ENCODE data around the gene CCT2. TPM values are rescaled to one million over a fixed set of nuclear protein-coding genes. Genes with fewer than 3 reads are reported as not detected.

Gene CCT2
- total and polyA plus RNA-seq, 2 of the 13 experiments (the other 11 are each of a cell fraction or from before 2014, with no cell fraction given) = 209 to 388 TPM

DNA sequence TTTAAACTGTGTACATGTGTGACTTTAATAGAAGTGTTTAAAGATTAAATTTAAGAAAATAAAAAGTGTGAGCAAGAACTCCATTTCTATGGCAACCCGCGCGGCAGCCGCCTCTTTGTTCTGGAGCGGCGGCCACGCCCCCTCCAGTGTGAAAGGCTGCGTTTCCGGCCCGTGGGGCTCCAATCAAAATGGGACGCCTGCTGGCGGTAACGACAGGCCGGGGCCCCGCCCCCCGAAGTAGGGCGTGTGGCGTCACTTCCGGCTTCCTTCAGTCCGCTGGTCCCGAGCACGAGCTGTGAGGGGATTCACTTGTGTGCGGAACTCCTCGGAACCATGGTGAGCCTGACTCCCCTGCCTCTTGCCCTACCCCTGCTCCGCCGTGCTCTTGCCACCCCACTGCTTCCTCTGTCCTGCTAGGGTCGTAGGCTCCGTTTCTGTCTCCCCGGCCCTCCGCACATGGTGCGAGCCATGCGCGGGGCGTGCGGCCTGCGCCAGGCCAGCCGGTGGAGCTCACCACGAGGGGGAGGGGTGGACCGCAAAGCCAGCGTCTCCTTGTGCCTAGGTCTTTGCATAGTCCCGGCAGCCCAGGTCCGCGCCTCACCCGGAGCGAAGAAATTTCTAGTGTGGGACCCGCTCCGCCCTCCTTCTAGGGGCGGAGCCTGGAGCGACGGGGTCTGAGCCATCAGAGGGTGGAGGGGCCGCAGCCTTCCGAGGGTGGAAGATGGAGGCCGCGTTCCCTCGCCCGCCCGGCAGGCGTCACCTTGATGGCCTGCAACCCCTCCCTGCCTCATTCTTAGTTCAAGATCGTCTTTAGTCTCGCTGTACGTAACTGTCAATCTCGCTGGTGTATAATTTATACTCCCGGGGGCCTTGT is at the start of gene CCT2 (continued):
- TF ChIP-seq, protein P1, sequence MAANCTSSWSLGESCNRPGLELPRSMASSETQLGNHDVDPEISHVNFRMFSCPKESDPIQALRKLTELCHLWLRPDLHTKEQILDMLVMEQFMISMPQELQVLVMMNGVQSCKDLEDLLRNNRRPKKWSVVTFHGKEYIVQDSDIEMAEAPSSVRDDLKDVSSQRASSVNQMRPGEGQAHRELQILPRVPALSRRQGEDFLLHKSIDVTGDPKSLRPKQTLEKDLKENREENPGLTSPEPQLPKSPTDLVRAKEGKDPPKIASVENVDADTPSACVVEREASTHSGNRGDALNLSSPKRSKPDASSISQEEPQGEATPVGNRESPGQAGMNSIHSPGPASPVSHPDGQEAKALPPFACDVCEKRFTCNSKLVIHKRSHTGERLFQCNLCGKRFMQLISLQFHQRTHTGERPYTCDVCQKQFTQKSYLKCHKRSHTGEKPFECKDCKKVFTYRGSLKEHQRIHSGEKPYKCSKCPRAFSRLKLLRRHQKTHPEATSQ (CRISPR knock-in tag; IDR thresholded peaks at IDR 0.05; ENCODE audit: borderline replicate concordance) = 0 out of 2 replicates have a peak, but pooled peaks have one; percentile 68
- peak; percentile 92 for TF ChIP-seq ZNF160 (CRISPR knock-in tag; IDR thresholded peaks at IDR 0.05)
- TF ChIP-seq, protein P2, sequence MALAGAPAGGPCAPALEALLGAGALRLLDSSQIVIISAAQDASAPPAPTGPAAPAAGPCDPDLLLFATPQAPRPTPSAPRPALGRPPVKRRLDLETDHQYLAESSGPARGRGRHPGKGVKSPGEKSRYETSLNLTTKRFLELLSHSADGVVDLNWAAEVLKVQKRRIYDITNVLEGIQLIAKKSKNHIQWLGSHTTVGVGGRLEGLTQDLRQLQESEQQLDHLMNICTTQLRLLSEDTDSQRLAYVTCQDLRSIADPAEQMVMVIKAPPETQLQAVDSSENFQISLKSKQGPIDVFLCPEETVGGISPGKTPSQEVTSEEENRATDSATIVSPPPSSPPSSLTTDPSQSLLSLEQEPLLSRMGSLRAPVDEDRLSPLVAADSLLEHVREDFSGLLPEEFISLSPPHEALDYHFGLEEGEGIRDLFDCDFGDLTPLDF (CRISPR knock-in tag; IDR thresholded peaks at IDR 0.05) = peak; percentile 87
- TF ChIP-seq HMG20B (CRISPR knock-in tag; conservative IDR thresholded peaks at IDR 0.05) = peak; percentile 44
- peak; percentile 97 for TF ChIP-seq ZNF501 (CRISPR knock-in tag; IDR thresholded peaks at IDR 0.05)
- TF ChIP-seq, protein P3, sequence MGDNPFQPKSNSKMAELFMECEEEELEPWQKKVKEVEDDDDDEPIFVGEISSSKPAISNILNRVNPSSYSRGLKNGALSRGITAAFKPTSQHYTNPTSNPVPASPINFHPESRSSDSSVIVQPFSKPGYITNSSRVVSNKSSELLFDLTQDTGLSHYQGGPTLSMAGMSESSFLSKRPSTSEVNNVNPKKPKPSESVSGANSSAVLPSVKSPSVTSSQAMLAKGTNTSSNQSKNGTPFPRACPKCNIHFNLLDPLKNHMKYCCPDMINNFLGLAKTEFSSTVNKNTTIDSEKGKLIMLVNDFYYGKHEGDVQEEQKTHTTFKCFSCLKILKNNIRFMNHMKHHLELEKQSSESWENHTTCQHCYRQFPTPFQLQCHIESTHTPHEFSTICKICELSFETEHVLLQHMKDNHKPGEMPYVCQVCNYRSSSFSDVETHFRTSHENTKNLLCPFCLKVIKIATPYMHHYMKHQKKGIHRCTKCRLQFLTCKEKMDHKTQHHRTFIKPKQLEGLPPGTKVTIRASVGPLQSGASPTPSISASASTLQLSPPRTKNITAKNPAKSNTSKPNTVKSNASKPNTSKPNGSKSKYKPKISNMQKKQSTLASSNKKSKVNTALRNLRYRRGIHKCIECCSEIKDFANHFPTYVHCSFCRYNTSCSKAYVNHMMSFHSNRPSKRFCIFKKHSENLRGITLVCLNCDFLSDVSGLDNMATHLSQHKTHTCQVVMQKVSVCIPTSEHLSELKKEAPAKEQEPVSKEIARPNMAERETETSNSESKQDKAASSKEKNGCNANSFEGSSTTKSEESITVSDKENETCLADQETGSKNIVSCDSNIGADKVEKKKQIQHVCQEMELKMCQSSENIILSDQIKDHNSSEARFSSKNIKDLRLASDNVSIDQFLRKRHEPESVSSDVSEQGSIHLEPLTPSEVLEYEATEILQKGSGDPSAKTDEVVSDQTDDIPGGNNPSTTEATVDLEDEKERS (CRISPR knock-in tag; IDR thresholded peaks at IDR 0.05) = peak; percentile 17; the same call in 1 of the 2 replicates
- TF ChIP-seq ZNF547 (CRISPR knock-in tag; IDR thresholded peaks at IDR 0.05) = peak; percentile 92
- TF ChIP-seq, protein P4, sequence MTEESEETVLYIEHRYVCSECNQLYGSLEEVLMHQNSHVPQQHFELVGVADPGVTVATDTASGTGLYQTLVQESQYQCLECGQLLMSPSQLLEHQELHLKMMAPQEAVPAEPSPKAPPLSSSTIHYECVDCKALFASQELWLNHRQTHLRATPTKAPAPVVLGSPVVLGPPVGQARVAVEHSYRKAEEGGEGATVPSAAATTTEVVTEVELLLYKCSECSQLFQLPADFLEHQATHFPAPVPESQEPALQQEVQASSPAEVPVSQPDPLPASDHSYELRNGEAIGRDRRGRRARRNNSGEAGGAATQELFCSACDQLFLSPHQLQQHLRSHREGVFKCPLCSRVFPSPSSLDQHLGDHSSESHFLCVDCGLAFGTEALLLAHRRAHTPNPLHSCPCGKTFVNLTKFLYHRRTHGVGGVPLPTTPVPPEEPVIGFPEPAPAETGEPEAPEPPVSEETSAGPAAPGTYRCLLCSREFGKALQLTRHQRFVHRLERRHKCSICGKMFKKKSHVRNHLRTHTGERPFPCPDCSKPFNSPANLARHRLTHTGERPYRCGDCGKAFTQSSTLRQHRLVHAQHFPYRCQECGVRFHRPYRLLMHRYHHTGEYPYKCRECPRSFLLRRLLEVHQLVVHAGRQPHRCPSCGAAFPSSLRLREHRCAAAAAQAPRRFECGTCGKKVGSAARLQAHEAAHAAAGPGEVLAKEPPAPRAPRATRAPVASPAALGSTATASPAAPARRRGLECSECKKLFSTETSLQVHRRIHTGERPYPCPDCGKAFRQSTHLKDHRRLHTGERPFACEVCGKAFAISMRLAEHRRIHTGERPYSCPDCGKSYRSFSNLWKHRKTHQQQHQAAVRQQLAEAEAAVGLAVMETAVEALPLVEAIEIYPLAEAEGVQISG (CRISPR knock-in tag; IDR thresholded peaks at IDR 0.05) = peak; percentile 88
- TF ChIP-seq, protein P5, sequence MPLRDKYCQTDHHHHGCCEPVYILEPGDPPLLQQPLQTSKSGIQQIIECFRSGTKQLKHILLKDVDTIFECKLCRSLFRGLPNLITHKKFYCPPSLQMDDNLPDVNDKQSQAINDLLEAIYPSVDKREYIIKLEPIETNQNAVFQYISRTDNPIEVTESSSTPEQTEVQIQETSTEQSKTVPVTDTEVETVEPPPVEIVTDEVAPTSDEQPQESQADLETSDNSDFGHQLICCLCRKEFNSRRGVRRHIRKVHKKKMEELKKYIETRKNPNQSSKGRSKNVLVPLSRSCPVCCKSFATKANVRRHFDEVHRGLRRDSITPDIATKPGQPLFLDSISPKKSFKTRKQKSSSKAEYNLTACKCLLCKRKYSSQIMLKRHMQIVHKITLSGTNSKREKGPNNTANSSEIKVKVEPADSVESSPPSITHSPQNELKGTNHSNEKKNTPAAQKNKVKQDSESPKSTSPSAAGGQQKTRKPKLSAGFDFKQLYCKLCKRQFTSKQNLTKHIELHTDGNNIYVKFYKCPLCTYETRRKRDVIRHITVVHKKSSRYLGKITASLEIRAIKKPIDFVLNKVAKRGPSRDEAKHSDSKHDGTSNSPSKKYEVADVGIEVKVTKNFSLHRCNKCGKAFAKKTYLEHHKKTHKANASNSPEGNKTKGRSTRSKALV (CRISPR knock-in tag; IDR thresholded peaks at IDR 0.05) = 0 out of 2 replicates have a peak, but pooled peaks have one; percentile 70
- no peak for TF ChIP-seq RARG (CRISPR knock-in tag; IDR thresholded peaks at IDR 0.05; ENCODE audit: low read depth)
- TF ChIP-seq RFX3 (CRISPR knock-in tag; IDR thresholded peaks at IDR 0.05) = peak; percentile 63
- TF ChIP-seq, protein P6, sequence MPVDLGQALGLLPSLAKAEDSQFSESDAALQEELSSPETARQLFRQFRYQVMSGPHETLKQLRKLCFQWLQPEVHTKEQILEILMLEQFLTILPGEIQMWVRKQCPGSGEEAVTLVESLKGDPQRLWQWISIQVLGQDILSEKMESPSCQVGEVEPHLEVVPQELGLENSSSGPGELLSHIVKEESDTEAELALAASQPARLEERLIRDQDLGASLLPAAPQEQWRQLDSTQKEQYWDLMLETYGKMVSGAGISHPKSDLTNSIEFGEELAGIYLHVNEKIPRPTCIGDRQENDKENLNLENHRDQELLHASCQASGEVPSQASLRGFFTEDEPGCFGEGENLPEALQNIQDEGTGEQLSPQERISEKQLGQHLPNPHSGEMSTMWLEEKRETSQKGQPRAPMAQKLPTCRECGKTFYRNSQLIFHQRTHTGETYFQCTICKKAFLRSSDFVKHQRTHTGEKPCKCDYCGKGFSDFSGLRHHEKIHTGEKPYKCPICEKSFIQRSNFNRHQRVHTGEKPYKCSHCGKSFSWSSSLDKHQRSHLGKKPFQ (CRISPR knock-in tag; IDR thresholded peaks at IDR 0.05; ENCODE audit: insufficient replicate concordance) = peak; percentile 91
- peak; percentile 90 for TF ChIP-seq CREB1 (IDR thresholded peaks at IDR 0.05)
- peak; percentile 97 for TF ChIP-seq CREB1 (CRISPR knock-in tag; IDR thresholded peaks at IDR 0.05)
- TF ChIP-seq ZNF772 (CRISPR knock-in tag; IDR thresholded peaks at IDR 0.05) = peak; percentile 96; the same call in 1 of the 2 replicates
